ENCODE measurements around the gene NES. TPM values are rescaled to one million over a fixed set of nuclear protein-coding genes. Genes with fewer than 3 reads are reported as not detected.

NES gene
- total and polyA plus RNA-seq, 2 experiments from 2014 or later = 25.0 to 95.9 TPM

DNA sequence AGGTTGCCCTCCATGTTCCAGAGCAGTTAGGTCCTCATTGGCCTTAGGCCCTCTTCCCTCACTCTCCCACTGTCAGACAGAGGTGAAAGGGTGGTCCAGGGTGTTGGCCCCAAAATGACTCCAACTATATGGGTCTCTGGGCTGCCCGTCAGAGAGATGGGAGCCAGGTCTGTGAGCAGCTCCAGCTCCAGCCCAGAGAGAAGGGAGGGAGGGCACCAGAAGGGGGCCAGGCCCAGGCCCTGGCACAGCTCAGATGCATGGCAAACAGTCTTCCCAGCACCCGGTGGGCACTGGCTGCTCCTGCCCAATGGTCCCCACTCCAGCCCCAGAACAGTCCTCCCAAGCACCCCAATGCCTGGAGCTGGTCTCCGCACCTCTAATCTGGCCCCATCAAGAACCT is 33.1 kb downstream of the NES start:
- no peak overlapping the region for H3K4me3 ChIP-seq

More for the DNA sequence above, 33.1 kb downstream of the NES start:
- peaks cover 12% of the 10 kb centered on the region; the same call in 1 of the 2 replicates for H3F3A ChIP-seq (replicated peaks; ENCODE audit: low read depth)
- no peak for DNase-seq (ENCODE audit: low spot score)
- H3K27me3 ChIP-seq (ENCODE audit: insufficient read depth) = peaks cover 100% of the 10 kb centered on the region
- Mint-ChIP-seq H3K27me3 (ENCODE audit: insufficient read depth, low read depth, poor library complexity) (peaks cover 65% of the 10 kb centered on the region), H3K27ac (no peak overlapping the region), H3K9me3 (no peaks in the 10 kb centered on the region), H3K36me3 (ENCODE audit: low read depth) (no peaks in the 10 kb centered on the region; the same call in 2 of the 3 replicates), H3K4me1 (peaks cover 34% of the 10 kb centered on the region), H3K4me3 (no peak overlapping the region)
- H4K20me1 ChIP-seq (replicated peaks; ENCODE audit: insufficient read depth) = peaks cover 3% of the 10 kb centered on the region; the same call in 1 of the 2 replicates
- H3K4me2 ChIP-seq = no peak overlapping the region
- no peaks in the 10 kb centered on the region for H3K36me3 ChIP-seq (ENCODE audit: insufficient read depth)
- no peak for ATAC-seq
- no peaks in the 10 kb centered on the region for H3K79me2 ChIP-seq (replicated peaks; ENCODE audit: insufficient read depth)
- no peak overlapping the region for H2AFZ ChIP-seq
- TF ChIP-seq, protein P1, sequence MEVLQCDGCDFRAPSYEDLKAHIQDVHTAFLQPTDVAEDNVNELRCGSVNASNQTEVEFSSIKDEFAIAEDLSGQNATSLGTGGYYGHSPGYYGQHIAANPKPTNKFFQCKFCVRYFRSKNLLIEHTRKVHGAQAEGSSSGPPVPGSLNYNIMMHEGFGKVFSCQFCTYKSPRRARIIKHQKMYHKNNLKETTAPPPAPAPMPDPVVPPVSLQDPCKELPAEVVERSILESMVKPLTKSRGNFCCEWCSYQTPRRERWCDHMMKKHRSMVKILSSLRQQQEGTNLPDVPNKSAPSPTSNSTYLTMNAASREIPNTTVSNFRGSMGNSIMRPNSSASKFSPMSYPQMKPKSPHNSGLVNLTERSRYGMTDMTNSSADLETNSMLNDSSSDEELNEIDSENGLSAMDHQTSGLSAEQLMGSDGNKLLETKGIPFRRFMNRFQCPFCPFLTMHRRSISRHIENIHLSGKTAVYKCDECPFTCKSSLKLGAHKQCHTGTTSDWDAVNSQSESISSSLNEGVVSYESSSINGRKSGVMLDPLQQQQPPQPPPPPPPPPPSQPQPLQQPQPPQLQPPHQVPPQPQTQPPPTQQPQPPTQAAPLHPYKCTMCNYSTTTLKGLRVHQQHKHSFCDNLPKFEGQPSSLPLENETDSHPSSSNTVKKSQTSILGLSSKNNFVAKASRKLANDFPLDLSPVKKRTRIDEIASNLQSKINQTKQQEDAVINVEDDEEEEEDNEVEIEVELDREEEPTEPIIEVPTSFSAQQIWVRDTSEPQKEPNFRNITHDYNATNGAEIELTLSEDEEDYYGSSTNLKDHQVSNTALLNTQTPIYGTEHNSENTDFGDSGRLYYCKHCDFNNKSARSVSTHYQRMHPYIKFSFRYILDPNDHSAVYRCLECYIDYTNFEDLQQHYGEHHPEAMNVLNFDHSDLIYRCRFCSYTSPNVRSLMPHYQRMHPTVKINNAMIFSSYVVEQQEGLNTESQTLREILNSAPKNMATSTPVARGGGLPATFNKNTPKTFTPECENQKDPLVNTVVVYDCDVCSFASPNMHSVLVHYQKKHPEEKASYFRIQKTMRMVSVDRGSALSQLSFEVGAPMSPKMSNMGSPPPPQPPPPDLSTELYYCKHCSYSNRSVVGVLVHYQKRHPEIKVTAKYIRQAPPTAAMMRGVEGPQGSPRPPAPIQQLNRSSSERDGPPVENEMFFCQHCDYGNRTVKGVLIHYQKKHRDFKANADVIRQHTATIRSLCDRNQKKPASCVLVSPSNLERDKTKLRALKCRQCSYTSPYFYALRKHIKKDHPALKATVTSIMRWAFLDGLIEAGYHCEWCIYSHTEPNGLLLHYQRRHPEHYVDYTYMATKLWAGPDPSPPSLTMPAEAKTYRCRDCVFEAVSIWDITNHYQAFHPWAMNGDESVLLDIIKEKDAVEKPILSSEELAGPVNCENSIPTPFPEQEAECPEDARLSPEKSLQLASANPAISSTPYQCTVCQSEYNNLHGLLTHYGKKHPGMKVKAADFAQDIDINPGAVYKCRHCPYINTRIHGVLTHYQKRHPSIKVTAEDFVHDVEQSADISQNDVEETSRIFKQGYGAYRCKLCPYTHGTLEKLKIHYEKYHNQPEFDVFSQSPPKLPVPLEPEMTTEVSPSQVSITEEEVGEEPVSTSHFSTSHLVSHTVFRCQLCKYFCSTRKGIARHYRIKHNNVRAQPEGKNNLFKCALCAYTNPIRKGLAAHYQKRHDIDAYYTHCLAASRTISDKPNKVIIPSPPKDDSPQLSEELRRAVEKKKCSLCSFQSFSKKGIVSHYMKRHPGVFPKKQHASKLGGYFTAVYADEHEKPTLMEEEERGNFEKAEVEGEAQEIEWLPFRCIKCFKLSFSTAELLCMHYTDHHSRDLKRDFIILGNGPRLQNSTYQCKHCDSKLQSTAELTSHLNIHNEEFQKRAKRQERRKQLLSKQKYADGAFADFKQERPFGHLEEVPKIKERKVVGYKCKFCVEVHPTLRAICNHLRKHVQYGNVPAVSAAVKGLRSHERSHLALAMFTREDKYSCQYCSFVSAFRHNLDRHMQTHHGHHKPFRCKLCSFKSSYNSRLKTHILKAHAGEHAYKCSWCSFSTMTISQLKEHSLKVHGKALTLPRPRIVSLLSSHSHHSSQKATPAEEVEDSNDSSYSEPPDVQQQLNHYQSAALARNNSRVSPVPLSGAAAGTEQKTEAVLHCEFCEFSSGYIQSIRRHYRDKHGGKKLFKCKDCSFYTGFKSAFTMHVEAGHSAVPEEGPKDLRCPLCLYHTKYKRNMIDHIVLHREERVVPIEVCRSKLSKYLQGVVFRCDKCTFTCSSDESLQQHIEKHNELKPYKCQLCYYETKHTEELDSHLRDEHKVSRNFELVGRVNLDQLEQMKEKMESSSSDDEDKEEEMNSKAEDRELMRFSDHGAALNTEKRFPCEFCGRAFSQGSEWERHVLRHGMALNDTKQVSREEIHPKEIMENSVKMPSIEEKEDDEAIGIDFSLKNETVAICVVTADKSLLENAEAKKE (CRISPR knock-in tag; IDR thresholded peaks at IDR 0.05) = no peak
- no peak for TF ChIP-seq STAT1 (IDR thresholded peaks at IDR 0.05; ENCODE audit: unreplicated experiment)
- TF ChIP-seq POLR2AphosphoS5 (IDR thresholded peaks at IDR 0.05; ENCODE audit: low read depth) = no peak
- no peak for TF ChIP-seq JUNB (IDR thresholded peaks at IDR 0.05; ENCODE audit: unreplicated experiment)
- peaks cover 13% of the 10 kb centered on the region for H3K4me1 ChIP-seq (ENCODE audit: insufficient read depth)
- H3K27ac ChIP-seq (ENCODE audit: low read depth) = no peak overlapping the region
- H3K9me2 ChIP-seq (ENCODE audit: insufficient read depth) = no peaks in the 10 kb centered on the region
